Upper lobe of left lung (tissue), 6 donors: ENCODE results near the gene SH3RF1. TPM values are rescaled to one million over a fixed set of nuclear protein-coding genes. Genes with fewer than 3 reads are reported as not detected.
A peak's percentile ranks its signal among the peaks of the same experiment; 100 is the strongest.

Experiments used
- ATAC-seq, 2 donors: fragments of 200-7000 bp; cut with Tn5 transposase; one replicate each; pipeline ENCODE4 v1.9.1; 2022; ENCODE audit warnings: mild to moderate bottlenecking in 2 of 2, moderate library complexity in 2 of 2; ENCODE audit not compliant: low FRiP score in 2 of 2
- DNase-seq, 2 donors: peaks; one replicate each; pipeline ENCODE4 v3.0.0-alpha.2; 2019 to 2020
- H3K27ac ChIP-seq, 4 donors: fragments of 200-600 bp; sonication (generic); one replicate each; pipeline ENCODE4 v1.5.1; 2016 to 2019
- H3K27me3 ChIP-seq, 4 donors: fragments of 200-600 bp; sonication (generic); one replicate each; pipeline ENCODE4 v1.5.1; 2017 to 2019
- H3K36me3 ChIP-seq, 4 donors: fragments of 200-600 bp; sonication (generic); one replicate each; pipeline ENCODE4 v1.5.1; 2016 to 2019
- H3K4me1 ChIP-seq, 4 donors: fragments of 200-600 bp; sonication (generic); one replicate each; pipeline ENCODE4 v1.5.1; 2018 to 2019
- H3K4me3 ChIP-seq, 4 donors: fragments of 200-600 bp; sonication (generic); one replicate each; pipeline ENCODE4 v1.5.1; 2017 to 2019; ENCODE audit warnings: mild to moderate bottlenecking in 2 of 4, moderate library complexity in 1 of 4
- H3K9me3 ChIP-seq, 4 donors: fragments of 200-600 bp; sonication (generic); one replicate each; pipeline ENCODE4 v1.5.1; 2018 to 2019
- CTCF ChIP-seq, 6 experiments: fragments of 450-650 bp in 4 of 6; fragments of 200-600 bp in 2 of 6; sonication (generic) in 2 of 6; IDR thresholded peaks; one replicate each; pipeline ENCODE4 v1.5.1; 2016 to 2019; ENCODE audit warnings: antibody characterized with exemption in 6 of 6
- EP300 ChIP-seq, 4 donors: sonication (generic); formaldehyde crosslinking; IDR thresholded peaks; one replicate each; pipeline ENCODE4 v1.5.1; 2017; ENCODE audit warnings: antibody characterized with exemption in 4 of 4, control low read depth in 2 of 4
- POLR2A ChIP-seq, 4 donors: fragments of 450-650 bp; IDR thresholded peaks; one replicate each; pipeline ENCODE4 v1.5.1; 2016 to 2017; ENCODE audit warnings: antibody characterized with exemption in 4 of 4, mild to moderate bottlenecking in 2 of 4
- POLR2AphosphoS5 ChIP-seq, 2 donors: sonication (generic); formaldehyde crosslinking; IDR thresholded peaks; one replicate each; pipeline ENCODE4 v1.5.1; 2017; ENCODE audit warnings: antibody characterized with exemption in 2 of 2
- WGBS, 2 donors: methylation state at CpG; one replicate each; pipeline ENCODE4 v1.1.5; 2017 to 2018; 5-methylcytosine and 5-hydroxymethylcytosine counted together
- total RNA-seq, 6 donors: library from RNA; depleted of rRNA in 4 of 6; stranded (reverse); fragments of >200 nt in 4 of 6; gene quantifications; one replicate each; pipeline versions ENCODE4 v1.1.0 to v1.2.1, GENCODE V29; 2016 to 2021
- donor health status: DM: no; HTN: no; CAD: no; lungs with moderate emphysema.
- donor health status: DM: no; HTN: yes; CAD: no; lungs with severe emphysema.

Gene SH3RF1
- total RNA-seq, 6 donors from 2014 or later, result 27.1 to 38.7 (median 34.3) TPM

- DNase-seq (peak in 1 of 2 donors; percentile 21), ATAC-seq (no peak)
- H3K36me3 ChIP-seq, result no peaks in the 10 kb centered on the region
- H3K27me3 ChIP-seq, result no peaks in the 10 kb centered on the region
- H3K4me1 ChIP-seq, result peaks cover 0 to 16% (median 8%) of the 10 kb centered on the region in 4 donors
- WGBS, 2 donors, result 84 to 90% methylated on average over 9 of the region's 9 CpGs
- H3K4me3 ChIP-seq, result no peak overlapping the region
- peak overlapping the region; percentile 60 to 81 (median 71) for H3K27ac ChIP-seq
- no peaks in the 10 kb centered on the region for H3K9me3 ChIP-seq
- TF ChIP-seq POLR2AphosphoS5 (IDR thresholded peaks at IDR 0.05), result no peak
- TF ChIP-seq EP300 (IDR thresholded peaks at IDR 0.05), result no peak
- no peak for TF ChIP-seq CTCF (IDR thresholded peaks at IDR 0.05)
- no peak for TF ChIP-seq POLR2A (IDR thresholded peaks at IDR 0.05)
Measured at GRCh38 chr4:169050881-169051760, 219.6 kb downstream of the SH3RF1 start.

GRCh38 chr4:169050284-169050683, 220.5 kb downstream of the SH3RF1 start:
- Histone ChIP-seq H3K36me3 (no peaks in the 10 kb centered on the region), H3K27me3 (no peaks in the 10 kb centered on the region), H3K4me1 (peaks cover 0 to 16% (median 8%) of the 10 kb centered on the region in 4 donors), H3K27ac (peak overlapping the region in 3 of 4 donors; percentile 60 to 81 (median 64)), H3K9me3 (no peaks in the 10 kb centered on the region), H3K4me3 (no peak overlapping the region)
- TF ChIP-seq POLR2AphosphoS5 (IDR thresholded peaks at IDR 0.05) (peak in 1 of 2 donors; percentile 31), POLR2A (IDR thresholded peaks at IDR 0.05) (no peak), CTCF (IDR thresholded peaks at IDR 0.05) (no peak), EP300 (IDR thresholded peaks at IDR 0.05) (peak in 1 of 4 donors; percentile 4)
- no peak for ATAC-seq
- DNase-seq, result no peak
- 47 to 51% methylated on average over 7 of the region's 7 CpGs for WGBS, 2 donors

GRCh38 chr4:169048868-169049414, 221.8 kb downstream of the SH3RF1 start:
- 97 to 98% methylated on average over 9 of the region's 9 CpGs for WGBS, 2 donors
- no peaks in the 10 kb centered on the region for H3K27me3 ChIP-seq
- no peak overlapping the region for H3K27ac ChIP-seq
- no peaks in the 10 kb centered on the region for H3K9me3 ChIP-seq
- TF ChIP-seq POLR2A (IDR thresholded peaks at IDR 0.05) (no peak), EP300 (IDR thresholded peaks at IDR 0.05) (no peak), POLR2AphosphoS5 (IDR thresholded peaks at IDR 0.05) (no peak), CTCF (IDR thresholded peaks at IDR 0.05) (no peak)
- H3K4me3 ChIP-seq, result no peak overlapping the region
- no peaks in the 10 kb centered on the region for H3K36me3 ChIP-seq
- ATAC-seq (no peak), DNase-seq (peak in 1 of 2 donors; percentile 8)
- H3K4me1 ChIP-seq, result peaks cover 0 to 16% (median 8%) of the 10 kb centered on the region in 4 donors

GRCh38 chr4:169047956-169048355, 222.8 kb downstream of the SH3RF1 start:
- Histone ChIP-seq H3K27ac (no peak overlapping the region), H3K4me1 (peaks cover 0 to 16% (median 8%) of the 10 kb centered on the region in 4 donors), H3K4me3 (no peak overlapping the region), H3K27me3 (no peaks in the 10 kb centered on the region), H3K36me3 (no peaks in the 10 kb centered on the region), H3K9me3 (no peaks in the 10 kb centered on the region)
- DNase-seq, result no peak
- no peak for ATAC-seq
- 85 to 88% methylated on average over 4 of the region's 4 CpGs for WGBS, 2 donors
- no peak for TF ChIP-seq CTCF (IDR thresholded peaks at IDR 0.05)
- TF ChIP-seq POLR2AphosphoS5 (IDR thresholded peaks at IDR 0.05), result no peak
